ENCODE results near the gene ZEB2. TPM values are rescaled to one million over a fixed set of nuclear protein-coding genes. Genes with fewer than 3 reads are reported as not detected.

ZEB2 gene
- total RNA-seq, 6 experiments from 2014 or later: 13.5 to 35.9 (median 21.7) TPM

- ATAC-seq (peak; percentile 31 to 44 (median 40)), DNase-seq (no peak)
- WGBS (ENCODE audit: insufficient coverage, low coverage, low lambda C conversion rate, missing lambda C conversion rate): 21% methylated on average over 14 of the region's 15 CpGs
- Histone ChIP-seq H3K9me3 (no peaks in the 10 kb centered on the region), H3K27ac (peak overlapping the region in 2 of 3 donors; percentile 33 to 62), H3K4me1 (peaks cover 0 to 3% (median 0%) of the 10 kb centered on the region in 4 donors), H3K27me3 (no peaks in the 10 kb centered on the region), H3K36me3 (no peaks in the 10 kb centered on the region), H3K4me3 (no peak overlapping the region)
- TF ChIP-seq, protein P1, sequence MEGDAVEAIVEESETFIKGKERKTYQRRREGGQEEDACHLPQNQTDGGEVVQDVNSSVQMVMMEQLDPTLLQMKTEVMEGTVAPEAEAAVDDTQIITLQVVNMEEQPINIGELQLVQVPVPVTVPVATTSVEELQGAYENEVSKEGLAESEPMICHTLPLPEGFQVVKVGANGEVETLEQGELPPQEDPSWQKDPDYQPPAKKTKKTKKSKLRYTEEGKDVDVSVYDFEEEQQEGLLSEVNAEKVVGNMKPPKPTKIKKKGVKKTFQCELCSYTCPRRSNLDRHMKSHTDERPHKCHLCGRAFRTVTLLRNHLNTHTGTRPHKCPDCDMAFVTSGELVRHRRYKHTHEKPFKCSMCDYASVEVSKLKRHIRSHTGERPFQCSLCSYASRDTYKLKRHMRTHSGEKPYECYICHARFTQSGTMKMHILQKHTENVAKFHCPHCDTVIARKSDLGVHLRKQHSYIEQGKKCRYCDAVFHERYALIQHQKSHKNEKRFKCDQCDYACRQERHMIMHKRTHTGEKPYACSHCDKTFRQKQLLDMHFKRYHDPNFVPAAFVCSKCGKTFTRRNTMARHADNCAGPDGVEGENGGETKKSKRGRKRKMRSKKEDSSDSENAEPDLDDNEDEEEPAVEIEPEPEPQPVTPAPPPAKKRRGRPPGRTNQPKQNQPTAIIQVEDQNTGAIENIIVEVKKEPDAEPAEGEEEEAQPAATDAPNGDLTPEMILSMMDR (IDR thresholded peaks at IDR 0.05): no peak
- TF ChIP-seq POLR2A (IDR thresholded peaks at IDR 0.05): no peak
- intact Hi-C loops (cut with DNase I): no loop called here
Observed at GRCh38 chr2:144510294-144510991, 9.5 kb downstream of the ZEB2 start.

- Histone ChIP-seq H3K4me1 (peaks cover 0 to 3% (median 0%) of the 10 kb centered on the region in 4 donors), H3K4me3 (no peak overlapping the region), H3K36me3 (no peaks in the 10 kb centered on the region), H3K27ac (peak overlapping the region in 2 of 3 donors; percentile 33 to 62), H3K27me3 (no peaks in the 10 kb centered on the region), H3K9me3 (no peaks in the 10 kb centered on the region)
- DNase-seq (no peak), ATAC-seq (no peak)
- 28% methylated on average over 3 of the region's 3 CpGs for WGBS (ENCODE audit: insufficient coverage, low coverage, low lambda C conversion rate, missing lambda C conversion rate)
- TF ChIP-seq, protein P1 (IDR thresholded peaks at IDR 0.05): no peak
- TF ChIP-seq POLR2A (IDR thresholded peaks at IDR 0.05): no peak
- intact Hi-C loops (cut with DNase I): no loop called here
Observed at GRCh38 chr2:144509879-144510221, 10.1 kb downstream of the ZEB2 start.

DNA sequence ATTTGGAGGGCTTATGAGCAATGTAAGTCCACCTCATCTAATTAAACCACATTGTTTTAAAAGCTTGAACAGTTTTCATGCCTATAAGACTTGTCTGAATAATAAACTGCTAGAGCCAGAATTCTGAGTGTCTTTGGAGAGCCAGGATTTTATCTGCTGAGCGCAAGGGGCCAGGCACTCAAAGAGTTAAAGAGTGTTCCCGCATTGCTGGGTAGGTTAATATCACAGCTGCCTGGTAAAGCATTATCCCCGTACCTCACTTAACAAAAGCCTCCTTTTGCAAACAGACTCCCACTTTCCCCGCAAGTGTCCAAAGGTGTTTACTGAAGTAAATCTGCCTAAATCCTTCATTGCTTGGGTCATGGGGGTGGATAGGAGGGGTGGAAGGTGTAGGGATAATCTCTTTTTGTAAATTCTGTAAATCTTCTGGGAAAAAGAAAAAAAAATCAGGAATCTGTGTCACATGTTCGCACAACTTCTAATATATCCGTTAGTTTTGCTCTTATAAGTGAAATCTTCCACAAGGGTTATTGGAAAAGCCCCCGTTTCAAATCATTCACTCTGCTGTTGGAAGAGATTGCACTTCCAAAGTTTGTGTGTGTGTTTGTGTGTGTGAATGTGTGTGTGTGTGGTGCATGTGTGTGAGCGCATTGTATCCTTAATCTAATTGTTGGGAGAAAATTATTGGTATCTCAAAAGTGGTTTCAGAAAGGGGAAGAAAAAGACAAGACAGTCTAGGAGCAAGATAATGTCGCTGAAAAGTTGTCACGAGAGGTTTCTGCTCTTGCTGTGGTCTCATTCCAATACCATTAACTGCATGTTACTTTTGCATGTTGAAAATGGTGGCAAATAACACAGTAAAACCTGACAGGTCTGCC is 10.7 kb downstream of the ZEB2 start:
- intact Hi-C loops (cut with DNase I): no loop called here
- no peaks in the 10 kb centered on the region for H3K36me3 ChIP-seq
- H3K9me3 ChIP-seq: no peaks in the 10 kb centered on the region
- no peak for TF ChIP-seq POLR2A (IDR thresholded peaks at IDR 0.05)
- TF ChIP-seq, protein P1 (IDR thresholded peaks at IDR 0.05): no peak
- no peaks in the 10 kb centered on the region for H3K27me3 ChIP-seq
- 22% methylated on average over 10 of the region's 10 CpGs for WGBS (ENCODE audit: insufficient coverage, low coverage, low lambda C conversion rate, missing lambda C conversion rate)
- H3K27ac ChIP-seq: peak overlapping the region; percentile 8 to 62 (median 33)
- peaks cover 0 to 3% (median 0%) of the 10 kb centered on the region in 4 donors for H3K4me1 ChIP-seq
- DNase-seq (no peak), ATAC-seq (peak in 1 of 4 donors; percentile 4)
- no peak overlapping the region for H3K4me3 ChIP-seq

DNA sequence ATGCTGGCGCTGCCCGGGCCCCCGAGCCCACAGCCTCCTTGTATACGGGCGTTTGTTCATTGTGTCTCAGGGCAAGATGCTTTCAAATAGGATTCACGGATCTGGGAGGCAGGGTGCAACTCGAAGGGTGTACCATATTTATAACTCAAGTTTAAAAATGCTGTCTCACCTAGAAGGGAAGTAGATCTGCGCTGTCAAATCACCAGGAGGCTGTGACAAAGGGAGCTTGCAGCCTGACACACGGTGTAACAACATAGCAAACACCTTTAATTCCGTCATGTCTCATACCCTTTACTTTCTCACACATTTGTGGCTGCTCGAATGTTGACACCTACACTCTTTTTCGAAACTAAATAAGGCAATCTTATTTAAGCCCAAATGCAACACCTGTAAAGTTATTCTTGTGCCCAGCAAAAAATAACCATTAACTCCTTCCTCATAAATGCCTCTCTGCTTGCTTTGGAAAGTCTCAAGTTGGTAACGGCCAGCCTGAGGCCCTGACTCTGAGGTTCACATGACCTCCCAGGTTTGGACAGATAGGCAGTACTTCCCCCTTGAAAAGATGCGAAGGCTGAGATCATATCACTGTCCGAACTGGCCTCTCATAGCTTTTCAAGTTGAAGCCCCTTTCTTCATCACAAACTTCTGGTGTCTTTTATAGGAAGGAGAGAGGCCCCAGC is 11.6 kb downstream of the ZEB2 start:
- WGBS (ENCODE audit: insufficient coverage, low coverage, low lambda C conversion rate, missing lambda C conversion rate): 37% methylated on average over 13 of the region's 15 CpGs
- DNase-seq (no peak), ATAC-seq (peak; percentile 25 to 51 (median 36))
- intact Hi-C loops (cut with DNase I): no loop called here
- Histone ChIP-seq H3K4me1 (peaks cover 0 to 3% (median 0%) of the 10 kb centered on the region in 4 donors), H3K9me3 (no peaks in the 10 kb centered on the region), H3K36me3 (no peaks in the 10 kb centered on the region), H3K27me3 (no peaks in the 10 kb centered on the region), H3K27ac (peak overlapping the region; percentile 8 to 62 (median 33)), H3K4me3 (no peak overlapping the region)
- TF ChIP-seq, protein P1 (IDR thresholded peaks at IDR 0.05): no peak
- no peak for TF ChIP-seq POLR2A (IDR thresholded peaks at IDR 0.05)
